ENCODE data around the gene MUTYH.

GRCh38 chr1:45351508-45351907, 11.3 kb upstream of the MUTYH start:
- TF ChIP-seq POLR2A (IDR thresholded peaks at IDR 0.05) (no peak), CTCF (IDR thresholded peaks at IDR 0.05) (no peak), POLR2AphosphoS5 (IDR thresholded peaks at IDR 0.05) (no peak)
